SU-DHL-6 (cell line): Measurements from ENCODE around the gene GPR152.

ENCODE experiments used
- EZH2phosphoT487 ChIP-seq: fragments of 200-600 bp; sonication (generic), shearing (Covaris generic); conservative IDR thresholded peaks from 2 replicates; pipeline ENCODE4 v1.6.1; 2018; ENCODE audit warnings: mild to moderate bottlenecking, antibody characterized with exemption, low read length, moderate library complexity, mixed read lengths
- TF ChIP-seq, protein P1 (sequence below): fragments of 200-600 bp; sonication (generic); IDR thresholded peaks from one replicate; pipeline ENCODE4 v1.5.1; 2017; ENCODE audit warnings: antibody characterized with exemption, mild to moderate bottlenecking, low read length, moderate library complexity; ENCODE audit not compliant: insufficient read depth, poor library complexity, severe bottlenecking

DNA sequence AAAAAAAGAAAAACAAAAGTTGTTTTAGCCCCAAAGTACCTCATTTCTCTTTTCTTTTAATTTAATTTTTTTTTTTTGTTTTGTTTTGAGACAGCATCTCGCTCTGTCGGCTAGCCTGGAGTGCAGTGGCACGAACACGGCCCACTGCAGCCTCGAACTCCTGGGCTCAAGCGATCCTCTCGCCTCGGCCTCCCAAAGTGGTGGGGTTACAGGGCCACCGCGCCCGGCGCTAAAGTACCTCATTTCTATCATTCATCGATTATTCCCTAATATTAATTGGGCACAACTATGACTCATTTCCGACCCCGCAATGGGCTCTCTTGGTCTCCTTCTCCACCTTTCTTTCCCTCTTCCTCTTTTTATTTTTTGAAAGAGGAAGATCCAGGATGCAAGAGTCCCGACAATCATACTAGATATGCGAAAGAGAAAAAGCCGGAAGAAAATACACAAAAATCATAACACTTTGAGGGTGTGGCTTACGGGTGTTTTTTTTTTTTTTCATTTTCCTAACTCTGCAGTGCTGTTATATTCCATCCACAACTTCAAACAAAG lies 29.8 kb upstream of the GPR152 start:
- TF ChIP-seq, protein P1, sequence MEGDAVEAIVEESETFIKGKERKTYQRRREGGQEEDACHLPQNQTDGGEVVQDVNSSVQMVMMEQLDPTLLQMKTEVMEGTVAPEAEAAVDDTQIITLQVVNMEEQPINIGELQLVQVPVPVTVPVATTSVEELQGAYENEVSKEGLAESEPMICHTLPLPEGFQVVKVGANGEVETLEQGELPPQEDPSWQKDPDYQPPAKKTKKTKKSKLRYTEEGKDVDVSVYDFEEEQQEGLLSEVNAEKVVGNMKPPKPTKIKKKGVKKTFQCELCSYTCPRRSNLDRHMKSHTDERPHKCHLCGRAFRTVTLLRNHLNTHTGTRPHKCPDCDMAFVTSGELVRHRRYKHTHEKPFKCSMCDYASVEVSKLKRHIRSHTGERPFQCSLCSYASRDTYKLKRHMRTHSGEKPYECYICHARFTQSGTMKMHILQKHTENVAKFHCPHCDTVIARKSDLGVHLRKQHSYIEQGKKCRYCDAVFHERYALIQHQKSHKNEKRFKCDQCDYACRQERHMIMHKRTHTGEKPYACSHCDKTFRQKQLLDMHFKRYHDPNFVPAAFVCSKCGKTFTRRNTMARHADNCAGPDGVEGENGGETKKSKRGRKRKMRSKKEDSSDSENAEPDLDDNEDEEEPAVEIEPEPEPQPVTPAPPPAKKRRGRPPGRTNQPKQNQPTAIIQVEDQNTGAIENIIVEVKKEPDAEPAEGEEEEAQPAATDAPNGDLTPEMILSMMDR, result no peak
- no peak for TF ChIP-seq EZH2phosphoT487
